ENCODE results near the gene CDH4. TPM values are rescaled to one million over a fixed set of nuclear protein-coding genes. Genes with fewer than 3 reads are reported as not detected.

Gene CDH4
- total and polyA plus RNA-seq, 2 of the 8 experiments (the other 6 are each of a cell fraction or from before 2014, with no cell fraction given), result 4.3 to 7.9 TPM

- Histone ChIP-seq H3K9ac (replicated peaks in 1 of 4; ENCODE audit: extremely low read depth in 1 of 4, low read depth in 3 of 4, low read length in 3 of 4) (no peak overlapping the region), H3K23me2 (ENCODE audit: low read depth, low read length) (no peaks in the 10 kb centered on the region), H4K8ac (ENCODE audit: extremely low read depth, insufficient read depth, low read length) (no peak overlapping the region), H2AFZ (ENCODE audit: low read length) (no peak overlapping the region), H2BK5ac (ENCODE audit: low read depth, low read length) (no peak overlapping the region), H3K23ac (ENCODE audit: insufficient read length) (no peak overlapping the region), H2BK15ac (ENCODE audit: low read length) (no peak overlapping the region), H2BK20ac (ENCODE audit: low read length) (no peak overlapping the region), H4K91ac (replicated peaks; ENCODE audit: insufficient read length, low read length) (no peak overlapping the region), H3K36me3 (ENCODE audit: control insufficient read depth in 2 of 4, insufficient read depth in 4 of 4, low read length in 3 of 4) (no peaks in the 10 kb centered on the region; a peak in 1 of 8 replicates), H3K4me2 (ENCODE audit: insufficient read depth in 1 of 2, low read depth in 2 of 2, low read length in 2 of 2) (no peak overlapping the region), H3K4ac (replicated peaks; ENCODE audit: insufficient read length, low read depth, low read length) (no peak overlapping the region), H4K5ac (ENCODE audit: insufficient read length, low read depth, low read length) (no peak overlapping the region), H3K27ac (ENCODE audit: low read depth, low read length) (no peak overlapping the region), H3K56ac (replicated peaks; ENCODE audit: insufficient read length, low read depth, low read length) (no peak overlapping the region), H3K4me1 (replicated peaks in 1 of 4; ENCODE audit: control insufficient read depth in 3 of 4, insufficient read depth in 4 of 4, low read length in 3 of 4) (no peaks in the 10 kb centered on the region), H2AK5ac (ENCODE audit: low read depth, low read length) (no peak overlapping the region), H3K4me3 (ENCODE audit: extremely low read depth in 1 of 4, insufficient read depth in 2 of 4, low read depth in 3 of 4, low read length in 4 of 4) (no peak overlapping the region), H3K9me3 (ENCODE audit: insufficient read depth in 2 of 2, low read depth in 1 of 2, low read length in 1 of 2) (peaks cover 8 to 11% of the 10 kb centered on the region in 2 experiments), H3K79me1 (ENCODE audit: low read depth, low read length) (no peaks in the 10 kb centered on the region), H2BK120ac (replicated peaks; ENCODE audit: low read depth, low read length) (no peak overlapping the region), H3K79me2 (ENCODE audit: control insufficient read depth in 1 of 2, insufficient read depth in 2 of 2, low read length in 2 of 2) (no peaks in the 10 kb centered on the region), H2BK12ac (ENCODE audit: low read depth, low read length) (no peak overlapping the region), H3K14ac (ENCODE audit: insufficient read length) (no peak overlapping the region), H3K27me3 (replicated peaks in 1 of 4; ENCODE audit: control insufficient read depth in 3 of 4, extremely low read depth in 1 of 4, insufficient read depth in 3 of 4, low read length in 3 of 4) (peaks cover 0 to 7% (median 3%) of the 10 kb centered on the region in 4 experiments; a peak in 2 of 7 replicates), H3K18ac (ENCODE audit: extremely low read depth, low read length) (no peak overlapping the region), H4K20me1 (replicated peaks in 1 of 2; ENCODE audit: control insufficient read depth in 1 of 2, insufficient read depth in 2 of 2, low read length in 2 of 2) (peaks cover 2% of the 10 kb centered on the region in 2 experiments)
- ChIA-PET CTCF (ENCODE audit: partially characterized antibody) (interaction anchor here (0.6 to 1.4 kb wide), 4 partner anchors 9 to 252 kb away, joined by 3 read pairs; no protein-coding TSS in a partner anchor), POLR2A (ENCODE audit: partially characterized antibody) (no interaction called here)
- no peak for FAIRE-seq
- 91% methylated on average over 9 of the region's 9 CpGs; no CpG with 5 or more reads in 1 of the 2 experiments for WGBS, 2 experiments (ENCODE audit: extremely low coverage in 1 of 2, insufficient coverage in 1 of 2, insufficient read length in 1 of 2, insufficient replicate concordance in 2 of 2, low coverage in 1 of 2, low lambda C conversion rate in 2 of 2, missing lambda C conversion rate in 1 of 2)
- no peak for DNase-seq (ENCODE audit: low read depth in 1 of 2, low spot score in 2 of 2)
- TF ChIP-seq ZNF274 (IDR thresholded peaks at IDR 0.05; ENCODE audit: borderline replicate concordance, extremely low read depth, low read length) (no peak), RFX5 (IDR thresholded peaks at IDR 0.05; ENCODE audit: borderline replicate concordance, low read depth, low read length) (no peak)
- TF ChIP-seq, protein P1, sequence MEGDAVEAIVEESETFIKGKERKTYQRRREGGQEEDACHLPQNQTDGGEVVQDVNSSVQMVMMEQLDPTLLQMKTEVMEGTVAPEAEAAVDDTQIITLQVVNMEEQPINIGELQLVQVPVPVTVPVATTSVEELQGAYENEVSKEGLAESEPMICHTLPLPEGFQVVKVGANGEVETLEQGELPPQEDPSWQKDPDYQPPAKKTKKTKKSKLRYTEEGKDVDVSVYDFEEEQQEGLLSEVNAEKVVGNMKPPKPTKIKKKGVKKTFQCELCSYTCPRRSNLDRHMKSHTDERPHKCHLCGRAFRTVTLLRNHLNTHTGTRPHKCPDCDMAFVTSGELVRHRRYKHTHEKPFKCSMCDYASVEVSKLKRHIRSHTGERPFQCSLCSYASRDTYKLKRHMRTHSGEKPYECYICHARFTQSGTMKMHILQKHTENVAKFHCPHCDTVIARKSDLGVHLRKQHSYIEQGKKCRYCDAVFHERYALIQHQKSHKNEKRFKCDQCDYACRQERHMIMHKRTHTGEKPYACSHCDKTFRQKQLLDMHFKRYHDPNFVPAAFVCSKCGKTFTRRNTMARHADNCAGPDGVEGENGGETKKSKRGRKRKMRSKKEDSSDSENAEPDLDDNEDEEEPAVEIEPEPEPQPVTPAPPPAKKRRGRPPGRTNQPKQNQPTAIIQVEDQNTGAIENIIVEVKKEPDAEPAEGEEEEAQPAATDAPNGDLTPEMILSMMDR (IDR thresholded peaks at IDR 0.05; ENCODE audit: control extremely low read depth in 1 of 3, insufficient read depth in 1 of 3, low read depth in 1 of 3, low read length in 3 of 3), result no peak
Measured at GRCh38 chr20:61609461-61609860, 357.4 kb downstream of the CDH4 start.

Data from H1 (cell line).